HCT116 (cell line): Measurements from ENCODE around the gene ZNF823. TPM values are rescaled to one million over a fixed set of nuclear protein-coding genes. Genes with fewer than 3 reads are reported as not detected.

Source experiments
- ATAC-seq: fragments of 200-7000 bp; cut with Tn5 transposase; 2 replicates; pipeline ENCODE4 v1.9.1; 2020; ENCODE audit warnings: mild to moderate bottlenecking, moderate library complexity
- BruUV-seq: library from RNA; stranded (reverse); fragments of 400-500 nt; replicated peaks from 2 replicates; lab custom pipeline; 2021; lab: Mats Ljungman, UMichigan
- CTCF ChIA-PET: fragments of 300-600 bp; sonication (Branson Sonifier 250); formaldehyde crosslinking; loops from one replicate; lab custom pipeline; 2021; ENCODE audit warnings: antibody characterized with exemption; lab: Charles Lee
- POLR2A ChIA-PET: fragments of 300-600, 350-600 bp; sonication (Branson Sonifier 250); formaldehyde crosslinking; loops from one replicate; lab custom pipeline; 2021; ENCODE audit warnings: antibody characterized with exemption; lab: Charles Lee
- RAD21 ChIA-PET, 2 experiments: fragments of 300-600 bp; sonication (Branson Sonifier 250); formaldehyde crosslinking; loops; one replicate each; lab custom pipeline; 2023; ENCODE audit warnings: low total read pairs in 2 of 2; ENCODE audit not compliant: uncharacterized antibody in 2 of 2, unreplicated experiment in 2 of 2, low non-redundant PET in 1 of 2; lab: Charles Lee
- DNase-seq: peaks from one replicate; pipeline ENCODE4 v3.0.0-alpha.2; 2010; ENCODE audit warnings: low read depth, low spot score
- H2AFZ ChIP-seq: fragments of 200-600 bp; shearing (Covaris generic), sonication (generic); 2 replicates; pipeline ENCODE4 v1.6.1; 2017; ENCODE audit warnings: low read depth, mixed run types, mixed read lengths, antibody characterized with exemption, low read length; ENCODE audit not compliant: poor library complexity, severe bottlenecking
- H3K27ac ChIP-seq: 2 replicates; pipeline ENCODE4 v1.5.1; 2012; ENCODE audit warnings: low read depth, low read length
- H3K27me3 ChIP-seq: fragments of 200-600 bp; sonication (generic); 2 replicates; pipeline ENCODE4 v1.6.1; 2016; ENCODE audit warnings: mixed run types, low read length, mixed read lengths; ENCODE audit not compliant: insufficient read depth
- H3K36me3 ChIP-seq, 2 experiments: fragments of 200-500 bp in 1 of 2; fragments of 200-600 bp in 1 of 2; sonication (Bioruptor generic) in 1 of 2; sonication (generic) in 1 of 2; 2 replicates each; pipeline versions ENCODE4 v1.5.1 to v1.6.1; 2014 to 2016; ENCODE audit warnings: low read length in 2 of 2, inconsistent platforms in 1 of 2, mixed read lengths in 1 of 2, mixed run types in 1 of 2; ENCODE audit not compliant: insufficient read depth in 2 of 2, control insufficient read depth in 1 of 2
- H3K4me1 ChIP-seq, 2 experiments: fragments of 200-600 bp in 1 of 2; sonication (generic) in 1 of 2; 2 replicates each; pipeline versions ENCODE4 v1.5.1 to v1.6.1; 2012 to 2017; ENCODE audit warnings: low read length in 2 of 2, inconsistent platforms in 1 of 2, mild to moderate bottlenecking in 1 of 2, mixed read lengths in 1 of 2, mixed run types in 1 of 2, moderate library complexity in 1 of 2; ENCODE audit not compliant: insufficient read depth in 2 of 2, control insufficient read depth in 1 of 2
- H3K4me2 ChIP-seq: fragments of 200-600 bp; sonication (generic); 2 replicates; pipeline ENCODE4 v1.6.1; 2017; ENCODE audit warnings: mixed run types, low read length, mixed read lengths
- H3K4me3 ChIP-seq, 2 experiments: fragments of 200-600 bp in 1 of 2; sonication (generic) in 1 of 2; replicated peaks in 1 of 2; 2 replicates each; pipeline ENCODE4 v1.5.1; 2011 to 2016; ENCODE audit warnings: low read length in 2 of 2, control low read depth in 1 of 2, low read depth in 1 of 2, mild to moderate bottlenecking in 1 of 2, mixed read lengths in 1 of 2, mixed run types in 1 of 2
- H3K79me2 ChIP-seq: fragments of 200-600 bp; sonication (generic); 2 replicates; pipeline ENCODE4 v1.6.1; 2017; ENCODE audit warnings: mild to moderate bottlenecking, mixed run types, low read length, moderate library complexity, mixed read lengths; ENCODE audit not compliant: insufficient read depth
- H3K9ac ChIP-seq: fragments of 200-600 bp; sonication (generic); 2 replicates; pipeline ENCODE4 v1.6.1; 2016; ENCODE audit warnings: low read length, mixed read lengths
- H3K9me2 ChIP-seq: fragments of 200-600 bp; sonication (generic), shearing (Covaris generic); 2 replicates; pipeline ENCODE4 v1.6.1; 2017; ENCODE audit warnings: mixed run types, mild to moderate bottlenecking, moderate library complexity; ENCODE audit not compliant: insufficient read depth
- H3K9me3 ChIP-seq, 2 experiments: fragments of 200-500 bp in 1 of 2; fragments of 200-600 bp in 1 of 2; sonication (Bioruptor generic) in 1 of 2; sonication (generic) in 1 of 2; 2 replicates each; pipeline ENCODE4 v1.6.1; 2014 to 2017; ENCODE audit warnings: low read length in 2 of 2, mixed read lengths in 2 of 2, inconsistent platforms in 1 of 2, low read depth in 1 of 2, mild to moderate bottlenecking in 1 of 2, mixed run types in 1 of 2, moderate library complexity in 1 of 2; ENCODE audit not compliant: control insufficient read depth in 1 of 2, insufficient read depth in 1 of 2
- H4K20me1 ChIP-seq: fragments of 200-600 bp; sonication (generic), shearing (Covaris generic); 2 replicates; pipeline ENCODE4 v1.6.1; 2017; ENCODE audit warnings: mixed run types, mild to moderate bottlenecking, moderate library complexity; ENCODE audit not compliant: insufficient read depth
- CBX3 ChIP-seq: IDR thresholded peaks from 2 replicates; pipeline ENCODE4 v1.6.1; 2012; ENCODE audit warnings: low read depth
- CEBPB ChIP-seq: IDR thresholded peaks from 2 replicates; pipeline ENCODE4 v1.6.1; 2012; ENCODE audit warnings: low read depth
- CTCF ChIP-seq, 3 experiments: fragments of 200-600 bp in 1 of 3; sonication (generic) in 1 of 3; IDR thresholded peaks in 2 of 3; conservative IDR thresholded peaks in 1 of 3; 2 replicates each; pipeline ENCODE4 v1.5.1; 2012 to 2017; ENCODE audit warnings: low read depth in 2 of 3, low read length in 2 of 3, antibody characterized with exemption in 1 of 3, borderline replicate concordance in 1 of 3, control low read depth in 1 of 3, mild to moderate bottlenecking in 1 of 3, mixed read lengths in 1 of 3, mixed run types in 1 of 3, moderate library complexity in 1 of 3; ENCODE audit not compliant: insufficient read depth in 1 of 3
- EGR1 ChIP-seq: IDR thresholded peaks from 2 replicates; pipeline ENCODE4 v1.6.1; 2012; ENCODE audit warnings: low read depth
- ELF1 ChIP-seq: IDR thresholded peaks from 2 replicates; pipeline ENCODE4 v1.6.1; 2012; ENCODE audit warnings: low read depth, borderline replicate concordance
- EZH2 ChIP-seq: fragments of 200-600 bp; sonication (generic); IDR thresholded peaks from 2 replicates; pipeline ENCODE4 v1.6.1; 2017; ENCODE audit warnings: antibody characterized with exemption, mixed run types
- JUND ChIP-seq: IDR thresholded peaks from 2 replicates; pipeline ENCODE4 v1.6.1; 2012
- MAX ChIP-seq: IDR thresholded peaks from 2 replicates; pipeline ENCODE4 v1.6.1; 2012
- POLR2A ChIP-seq: IDR thresholded peaks from 2 replicates; pipeline ENCODE4 v1.7.0; 2011; ENCODE audit warnings: borderline replicate concordance; ENCODE audit not compliant: insufficient read depth, insufficient read length; ENCODE audit errors: extremely low read depth
- POLR2AphosphoS5 ChIP-seq: IDR thresholded peaks from 2 replicates; pipeline ENCODE4 v1.6.1; 2011; ENCODE audit warnings: mild to moderate bottlenecking, low read depth, low read length, moderate library complexity
- RAD21 ChIP-seq: IDR thresholded peaks from 2 replicates; pipeline ENCODE4 v1.6.1; 2012; ENCODE audit warnings: low read depth, mild to moderate bottlenecking
- REST ChIP-seq: IDR thresholded peaks from 2 replicates; pipeline ENCODE4 v1.6.1; 2012; ENCODE audit warnings: low read depth
- SIN3A ChIP-seq: IDR thresholded peaks from 2 replicates; pipeline ENCODE4 v1.6.1; 2012; ENCODE audit warnings: low read depth
- TCF7L2 ChIP-seq: IDR thresholded peaks from 2 replicates; pipeline ENCODE4 v1.7.0; 2011; ENCODE audit warnings: borderline replicate concordance, inconsistent platforms; ENCODE audit not compliant: insufficient read depth, insufficient read length; ENCODE audit errors: extremely low read depth
- YY1 ChIP-seq: IDR thresholded peaks from 2 replicates; pipeline ENCODE4 v1.6.1; 2011; ENCODE audit warnings: low read length, low read depth, moderate library complexity, mild to moderate bottlenecking; ENCODE audit not compliant: insufficient replicate concordance; ENCODE audit errors: extremely low read depth
- ZFX ChIP-seq: fragments of 450-650 bp; IDR thresholded peaks from 2 replicates; pipeline ENCODE4 v1.6.1; 2017
- intact Hi-C: fragments of 100-400 bp; cut with micrococcal nuclease; formaldehyde crosslinking; loops from 2 replicates; pipeline ENCODE4 v1.10.0; 2022
- total RNA-seq: library from RNA; stranded (reverse); gene quantifications from one replicate; pipeline ENCODE4 v1.2.1, GENCODE V29; 2021; ENCODE audit not compliant: unreplicated experiment

ZNF823 gene
- total RNA-seq, 1 experiment from 2014 or later: 4.7 TPM

- TF ChIP-seq CTCF (IDR thresholded peaks at IDR 0.05 in 2 of 3, conservative IDR thresholded peaks at IDR 0.05 in 1 of 3; ENCODE audit: borderline replicate concordance in 1 of 3, insufficient read depth in 1 of 3, low read depth in 2 of 3, low read length in 2 of 3) (no peak), REST (no peak), EZH2 (no peak), EGR1 (no peak), MAX (no peak)
Observed at GRCh38 chr19:11749751-11750150, 11.0 kb upstream of the ZNF823 start (continued).

- no peaks in the 10 kb centered on the region for H4K20me1 ChIP-seq
- no peak overlapping the region for H3K27ac ChIP-seq
- no peak overlapping the region for H3K4me2 ChIP-seq
- no peaks in the 10 kb centered on the region for H3K27me3 ChIP-seq
- intact Hi-C loops: no loop called here
- ATAC-seq (no peak), DNase-seq (no peak)
- no peak overlapping the region for H3K9ac ChIP-seq
- ChIA-PET CTCF (no interaction called here), POLR2A (no interaction called here), RAD21 (no interaction called here)
- no peaks in the 10 kb centered on the region for H3K4me1 ChIP-seq
- no peak overlapping the region for H3K4me3 ChIP-seq
- no peaks in the 10 kb centered on the region for H3K79me2 ChIP-seq
- no peaks in the 10 kb centered on the region for H3K9me2 ChIP-seq
- H3K9me3 ChIP-seq: peaks cover 0 to 6% of the 10 kb centered on the region in 2 experiments; a peak in 2 of 4 replicates
- BruUV-seq: no TSS peak
- H3K36me3 ChIP-seq: no peaks in the 10 kb centered on the region
- H2AFZ ChIP-seq: no peak overlapping the region
- TF ChIP-seq RAD21 (no peak), ELF1 (no peak), CBX3 (no peak), YY1 (no peak), POLR2AphosphoS5 (no peak), MAX (no peak), TCF7L2 (no peak), POLR2A (no peak), JUND (no peak), EZH2 (no peak), REST (no peak), ZFX (no peak), SIN3A (no peak), CEBPB (no peak)
Observed at GRCh38 chr19:11747277-11747676, 8.5 kb upstream of the ZNF823 start.
